HG03139 (cell line): ENCODE data around the gene TNFRSF21.
"Not testable (repeated sequence)": the region's sequence is repeated elsewhere in the genome, so short reads cannot be mapped to it uniquely, and the experiment has no call there.

ENCODE experiments used
- ATAC-seq: cut with Tn5 transposase; IDR thresholded peaks from one replicate; pipeline ENCODE4 v1.9.1; 2021; ENCODE audit not compliant: unreplicated experiment

Gene TNFRSF21

GRCh38 chr6:47230579-47230978, 79.1 kb downstream of the TNFRSF21 start:
- no peak for ATAC-seq

GRCh38 chr6:47229255-47229654, 80.5 kb downstream of the TNFRSF21 start:
- ATAC-seq = no peak

DNA sequence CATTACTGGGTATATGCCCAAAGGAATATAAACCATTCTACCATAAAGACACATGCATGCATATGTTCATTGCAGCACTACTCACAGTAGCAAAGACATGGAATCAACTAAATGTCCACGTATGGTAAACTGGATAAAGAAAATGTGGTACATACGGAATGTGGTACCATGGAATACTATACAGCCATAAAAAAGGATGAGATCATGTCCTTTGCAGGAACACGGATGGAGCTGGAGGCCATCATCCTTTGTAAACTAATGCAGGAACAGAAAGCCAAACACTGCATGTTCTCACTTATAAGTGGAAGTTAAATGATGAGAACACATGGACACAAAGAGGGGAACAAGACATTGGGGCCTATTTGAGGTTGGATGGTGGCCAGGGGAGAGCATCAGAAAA, 81.6 kb downstream of the TNFRSF21 start:
- ATAC-seq = not testable (repeated sequence)

GRCh38 chr6:47223251-47223650, 86.5 kb downstream of the TNFRSF21 start:
- ATAC-seq = not testable (repeated sequence)

GRCh38 chr6:47221565-47221964, 88.1 kb downstream of the TNFRSF21 start:
- no peak for ATAC-seq

- ATAC-seq = no peak
Observed at GRCh38 chr6:47209632-47210031, 100.1 kb downstream of the TNFRSF21 start.

GRCh38 chr6:47207261-47207660, 102.4 kb downstream of the TNFRSF21 start:
- ATAC-seq = no peak

DNA sequence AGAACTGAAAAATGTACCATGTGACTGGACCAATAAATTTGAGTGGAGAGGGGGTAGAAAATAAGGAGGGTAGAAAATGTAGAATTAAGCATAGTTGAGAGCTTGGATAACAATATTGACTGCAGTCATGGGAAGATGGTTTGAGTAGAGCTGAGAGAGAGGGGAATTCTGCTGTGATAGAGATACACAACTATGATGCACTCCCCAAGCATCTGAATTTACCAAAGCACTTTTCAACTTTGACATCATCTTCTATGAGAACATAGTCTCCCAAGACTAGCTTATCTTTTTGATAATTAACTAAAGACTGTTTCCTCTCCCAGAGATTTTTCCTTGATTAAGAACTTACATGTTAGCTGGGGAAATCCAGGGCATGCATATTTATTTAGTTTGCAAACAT, 103.1 kb downstream of the TNFRSF21 start:
- ATAC-seq = no peak

- ATAC-seq = no peak
Observed at GRCh38 chr6:47203938-47204611, 105.6 kb downstream of the TNFRSF21 start.

DNA sequence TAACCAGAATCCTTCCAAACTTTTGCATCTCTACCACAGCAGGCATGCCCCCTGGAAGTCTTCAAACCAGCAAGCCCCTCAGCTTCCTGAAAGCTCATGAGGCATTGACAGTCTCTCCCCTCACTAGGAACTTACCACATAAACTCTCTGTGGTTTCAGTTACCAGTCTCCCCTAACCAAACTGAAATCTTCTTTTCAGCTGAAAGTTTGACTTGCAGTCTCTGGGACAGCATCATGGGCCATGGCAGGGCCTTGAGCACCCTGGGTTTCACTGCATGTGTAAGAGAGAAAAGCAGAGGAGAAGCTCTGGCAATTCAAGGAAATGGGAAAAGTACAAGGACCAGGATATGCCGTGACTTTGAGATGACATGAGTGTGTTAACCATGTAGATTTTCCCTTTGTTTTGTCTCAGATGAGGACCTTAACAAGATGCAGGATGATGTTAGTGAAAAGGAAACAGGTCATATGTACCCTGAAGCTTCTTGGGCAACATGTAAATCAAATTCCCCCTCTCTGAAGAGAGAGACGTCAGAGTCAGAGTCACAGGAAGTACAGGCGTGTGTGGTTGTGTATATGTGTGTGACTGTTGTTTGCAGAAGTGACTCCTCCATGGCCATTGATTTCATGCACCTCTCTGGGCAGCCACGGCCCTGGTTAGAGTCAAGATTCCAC, 106.3 kb downstream of the TNFRSF21 start:
- ATAC-seq = peak; percentile 74

DNA sequence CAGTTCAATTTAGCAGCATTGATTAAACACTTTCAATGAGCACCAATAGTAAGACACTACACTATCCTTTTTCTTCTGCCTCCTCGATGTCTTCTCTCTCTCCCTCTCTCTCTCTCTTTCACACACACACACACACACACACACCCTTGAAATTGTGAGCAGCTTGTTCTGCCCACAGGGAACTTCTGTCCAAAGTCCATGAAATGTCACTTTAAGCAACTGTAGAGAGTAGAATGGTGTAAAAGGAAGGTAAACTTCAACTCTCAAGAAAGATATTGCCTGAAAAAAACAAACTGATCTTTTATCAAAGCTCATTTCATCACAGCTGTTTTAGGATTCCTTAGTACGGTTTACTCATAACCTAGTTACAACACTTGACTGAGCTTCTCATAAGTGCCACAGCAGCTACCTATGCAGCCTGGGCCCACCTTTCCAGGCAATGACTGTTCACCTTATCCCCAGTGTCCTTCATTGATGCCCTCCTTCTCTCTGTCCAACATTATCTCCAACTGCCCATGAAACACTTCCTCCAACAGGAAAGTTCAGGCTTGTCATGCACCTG, 107.0 kb downstream of the TNFRSF21 start:
- no peak for ATAC-seq

DNA sequence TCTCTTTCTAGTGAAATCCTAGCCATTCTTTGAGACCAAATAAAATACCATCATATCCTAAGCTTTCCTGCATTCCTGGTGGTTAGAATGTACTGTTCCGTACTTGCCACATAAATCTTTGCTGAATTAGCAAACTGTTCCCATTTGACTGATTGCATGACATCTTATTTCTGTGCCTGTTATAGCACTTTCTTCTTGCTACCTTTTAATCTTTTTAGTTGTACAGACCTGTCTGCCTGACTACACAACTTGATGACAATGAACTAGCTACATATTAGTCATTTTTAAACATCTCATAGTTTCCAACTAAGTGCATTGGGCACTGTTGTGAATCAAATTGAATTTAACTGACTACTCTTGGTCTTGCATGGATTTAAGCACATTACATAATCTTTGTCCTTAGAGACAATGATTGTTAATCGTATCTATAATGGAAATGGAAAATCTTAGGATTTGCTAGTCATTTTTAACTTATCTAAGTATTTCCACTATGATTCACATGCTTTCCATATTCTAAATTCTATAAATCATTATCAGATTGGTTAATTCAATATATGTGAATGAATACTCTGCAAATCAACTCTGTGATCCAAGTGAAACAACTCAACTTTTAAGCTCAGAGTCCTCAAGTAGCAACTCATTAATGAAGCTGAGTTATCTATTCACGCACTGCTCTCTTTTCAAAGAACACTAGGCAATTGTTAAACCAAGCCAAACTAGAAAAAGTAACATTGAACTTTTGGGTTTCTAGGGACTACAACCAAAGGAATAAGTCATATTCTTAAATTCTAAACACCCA, 109.0 kb downstream of the TNFRSF21 start:
- no peak for ATAC-seq

DNA sequence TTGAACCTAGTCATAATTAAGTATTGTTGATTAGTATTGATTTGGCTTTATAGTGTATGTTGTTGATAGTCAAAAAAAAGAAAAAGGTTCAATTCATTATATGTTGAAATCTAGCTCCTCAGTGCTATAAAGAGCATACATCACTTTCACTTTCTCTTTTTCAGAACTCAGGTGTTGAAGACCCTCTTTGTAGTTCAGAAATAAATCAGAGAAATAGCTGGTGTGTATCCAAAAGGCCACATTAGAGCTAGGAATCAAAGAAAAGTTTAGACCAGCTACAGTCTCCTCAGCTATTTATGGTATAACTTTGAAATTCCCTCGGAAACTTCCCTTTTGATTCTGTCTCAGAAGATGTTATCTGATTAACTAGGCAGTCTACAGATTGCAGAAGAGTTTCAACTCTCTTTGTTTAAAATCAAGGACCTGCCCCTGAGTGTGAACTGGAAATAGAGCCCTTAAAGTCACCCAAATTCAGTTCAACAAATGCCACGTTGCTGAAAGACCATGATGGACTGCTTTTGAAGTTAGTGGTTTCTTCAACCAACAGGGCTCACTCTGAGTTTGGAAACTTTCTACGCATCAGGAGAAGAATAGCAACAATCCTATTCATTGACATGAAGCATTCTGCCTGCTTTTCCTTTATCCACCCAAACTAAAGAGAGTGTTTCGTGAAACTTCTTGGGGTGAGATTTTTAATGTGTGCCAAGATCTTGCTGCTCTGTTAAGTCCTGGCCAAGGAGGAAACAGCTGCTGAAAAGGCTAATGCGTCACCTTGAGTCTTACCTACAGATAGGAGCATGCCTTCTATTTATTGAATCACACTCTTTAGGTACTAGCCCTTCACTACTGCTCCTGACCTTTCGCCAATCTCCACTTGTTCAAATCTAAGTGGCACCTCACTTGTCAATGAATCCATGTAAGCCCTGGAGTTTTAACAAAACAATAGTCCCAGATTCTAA, 111.7 kb downstream of the TNFRSF21 start:
- no peak for ATAC-seq

DNA sequence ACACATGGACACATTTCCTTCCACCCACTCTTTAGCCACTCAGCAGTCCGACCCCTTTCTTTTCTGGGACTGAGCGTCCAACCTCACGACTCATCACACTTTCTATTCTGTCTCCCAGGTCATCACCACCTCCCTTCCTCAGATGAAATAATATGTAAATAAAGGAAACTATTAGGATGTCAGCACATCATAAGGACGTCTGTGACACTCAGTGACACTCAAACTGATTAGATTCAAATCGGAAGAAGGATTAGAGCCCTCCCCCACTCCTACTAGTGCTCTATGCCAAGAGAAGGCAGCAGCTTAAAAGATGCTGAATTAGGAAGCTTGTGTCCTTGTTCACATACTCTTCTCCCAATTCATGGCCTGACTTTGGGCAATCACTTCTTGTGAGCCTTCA, 113.6 kb downstream of the TNFRSF21 start:
- ATAC-seq = no peak

DNA sequence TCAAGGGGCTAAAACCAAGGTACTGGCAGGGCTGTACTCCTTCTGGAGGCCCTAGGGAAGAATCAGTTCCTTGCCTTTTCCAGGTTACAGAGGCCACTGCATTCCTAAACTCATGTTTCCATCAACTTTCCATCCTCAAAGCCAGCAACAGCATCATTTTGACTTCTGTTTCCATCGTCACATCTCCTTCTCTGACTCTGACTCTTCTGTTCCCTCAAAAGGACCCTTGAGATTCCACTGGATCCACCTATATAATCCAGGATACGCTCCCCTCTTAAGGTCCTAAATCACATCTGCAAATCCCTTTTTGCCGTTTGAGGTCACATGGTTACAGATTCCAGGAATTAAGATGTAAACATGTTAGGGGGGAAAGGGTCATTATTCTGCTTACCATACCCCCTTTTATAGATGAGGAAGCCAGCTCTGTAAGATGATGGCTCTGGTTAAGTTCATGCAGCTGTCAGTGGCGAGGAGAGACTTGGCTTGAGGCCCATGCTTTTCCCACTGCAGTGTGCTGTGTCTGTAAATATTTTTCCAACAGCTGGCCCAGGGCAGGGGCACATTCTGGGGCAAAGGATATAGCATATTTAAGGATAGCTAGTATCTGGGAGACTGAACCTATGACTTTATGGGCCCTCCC, 114.6 kb downstream of the TNFRSF21 start:
- ATAC-seq = no peak

GRCh38 chr6:47188588-47189021, 121.1 kb downstream of the TNFRSF21 start:
- no peak for ATAC-seq

GRCh38 chr6:47187893-47188587, 121.7 kb downstream of the TNFRSF21 start:
- no peak for ATAC-seq

DNA sequence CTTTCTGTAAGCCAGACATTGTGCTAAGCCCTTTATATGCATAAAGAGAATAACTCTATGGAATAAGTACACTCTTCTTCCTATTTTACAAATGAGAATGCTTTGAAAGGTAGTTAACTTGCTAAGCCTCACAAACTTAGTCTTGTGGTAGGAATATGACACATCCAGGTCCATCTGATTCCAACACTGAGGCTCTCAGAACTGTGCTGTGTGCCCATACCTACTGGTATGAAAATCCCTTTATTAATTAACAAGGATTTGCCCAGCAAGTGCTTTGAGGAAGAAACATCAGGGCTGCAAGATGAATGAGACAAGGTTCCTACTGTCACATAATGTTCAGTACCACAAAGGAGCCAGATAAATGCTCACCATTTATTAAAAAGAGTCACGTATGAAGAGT, 122.6 kb downstream of the TNFRSF21 start:
- no peak for ATAC-seq

GRCh38 chr6:47182291-47182957, 127.3 kb downstream of the TNFRSF21 start:
- no peak for ATAC-seq
